ENCODE data around the gene GRHPR. TPM values are rescaled to one million over a fixed set of nuclear protein-coding genes. Genes with fewer than 3 reads are reported as not detected.

The GRHPR gene
- total and polyA plus RNA-seq, 8 donors: 75.2 to 120 (median 103) TPM

- ATAC-seq: peak; percentile 68
- H3K27ac ChIP-seq: no peak overlapping the region
- peaks cover 0 to 96% of the 10 kb centered on the region in 2 donors for H3K36me3 ChIP-seq
- intact Hi-C loops (cut with DNase I): no loop called here
- no peak for TF ChIP-seq CTCF (IDR thresholded peaks at IDR 0.05)
- H3K4me1 ChIP-seq: peaks cover 0 to 5% of the 10 kb centered on the region in 2 donors
- no peak overlapping the region for H3K4me3 ChIP-seq
- H3K9me3 ChIP-seq: no peaks in the 10 kb centered on the region
- H3K27me3 ChIP-seq: no peaks in the 10 kb centered on the region
- no peak for DNase-seq
These were observed 8.5 kb downstream of the GRHPR start for GRCh38 chr9:37430841-37431597.

GRCh38 chr9:37432020-37432419 lies 9.5 kb downstream of the GRHPR start:
- H3K27ac ChIP-seq: no peak overlapping the region
- DNase-seq: no peak
- H3K27me3 ChIP-seq: no peaks in the 10 kb centered on the region
- TF ChIP-seq CTCF (IDR thresholded peaks at IDR 0.05): no peak
- H3K4me3 ChIP-seq: no peak overlapping the region
- intact Hi-C loops (cut with DNase I): no loop called here
- H3K36me3 ChIP-seq: peaks cover 0 to 96% of the 10 kb centered on the region in 2 donors
- ATAC-seq: no peak
- H3K9me3 ChIP-seq: no peaks in the 10 kb centered on the region
- peaks cover 0 to 5% of the 10 kb centered on the region in 2 donors for H3K4me1 ChIP-seq

- Histone ChIP-seq H3K27ac (no peak overlapping the region), H3K9me3 (no peaks in the 10 kb centered on the region), H3K4me1 (peaks cover 0 to 5% of the 10 kb centered on the region in 2 donors), H3K27me3 (no peaks in the 10 kb centered on the region), H3K36me3 (peaks cover 0 to 96% of the 10 kb centered on the region in 2 donors), H3K4me3 (no peak overlapping the region)
- intact Hi-C loops (cut with DNase I): no loop called here
- ATAC-seq (no peak), DNase-seq (peak in 1 of 4 donors; percentile 59)
- no peak for TF ChIP-seq CTCF (IDR thresholded peaks at IDR 0.05)
These were observed 11.4 kb downstream of the GRHPR start for GRCh38 chr9:37433867-37434371.

GRCh38 chr9:37436540-37436939 lies 14.0 kb downstream of the GRHPR start:
- peaks cover 0 to 5% of the 10 kb centered on the region in 2 donors for H3K4me1 ChIP-seq
- no peaks in the 10 kb centered on the region for H3K9me3 ChIP-seq
- DNase-seq (no peak), ATAC-seq (no peak)
- H3K27ac ChIP-seq: no peak overlapping the region
- H3K4me3 ChIP-seq: no peak overlapping the region
- peaks cover 0 to 96% of the 10 kb centered on the region in 2 donors for H3K36me3 ChIP-seq
- no peak for TF ChIP-seq CTCF (IDR thresholded peaks at IDR 0.05)
- no peaks in the 10 kb centered on the region for H3K27me3 ChIP-seq
- intact Hi-C loops (cut with DNase I): no loop called here

GRCh38 chr9:37437010-37437409 lies 14.5 kb downstream of the GRHPR start:
- Histone ChIP-seq H3K27me3 (no peaks in the 10 kb centered on the region), H3K9me3 (no peaks in the 10 kb centered on the region), H3K4me1 (peaks cover 0 to 5% of the 10 kb centered on the region in 2 donors), H3K4me3 (no peak overlapping the region), H3K36me3 (peaks cover 0 to 98% of the 10 kb centered on the region in 2 donors), H3K27ac (no peak overlapping the region)
- TF ChIP-seq CTCF (IDR thresholded peaks at IDR 0.05): no peak
- intact Hi-C loops (cut with DNase I): no loop called here
- ATAC-seq (no peak), DNase-seq (no peak)

All from left lung (tissue), 10 donors.